Glutamatergic neuron (in vitro differentiated cells): ENCODE results near the gene TBC1D9B. TPM values are rescaled to one million over a fixed set of nuclear protein-coding genes. Genes with fewer than 3 reads are reported as not detected.

Experiments
- DNase-seq: peaks from one replicate; pipeline ENCODE4 v3.0.0; 2022
- H3K27ac Mint-ChIP-seq: one replicate; pipeline ENCODE4 v1.8.0; 2020; ENCODE audit warnings: mild to moderate bottlenecking, mixed read lengths, inconsistent platforms; ENCODE audit not compliant: unreplicated experiment
- H3K27me3 Mint-ChIP-seq: one replicate; pipeline ENCODE4 v1.8.0; 2020; ENCODE audit warnings: mild to moderate bottlenecking, moderate library complexity, mixed read lengths, inconsistent platforms; ENCODE audit not compliant: unreplicated experiment
- H3K36me3 Mint-ChIP-seq: one replicate; pipeline ENCODE4 v1.8.0; 2020; ENCODE audit warnings: mild to moderate bottlenecking, mixed read lengths, inconsistent platforms; ENCODE audit not compliant: unreplicated experiment
- H3K4me1 Mint-ChIP-seq: one replicate; pipeline ENCODE4 v1.8.0; 2020; ENCODE audit warnings: mild to moderate bottlenecking, low read depth, mixed read lengths, inconsistent platforms; ENCODE audit not compliant: unreplicated experiment
- H3K4me3 Mint-ChIP-seq: one replicate; pipeline ENCODE4 v1.8.0; 2020; ENCODE audit warnings: mild to moderate bottlenecking, mixed read lengths, inconsistent platforms; ENCODE audit not compliant: unreplicated experiment
- H3K9me3 Mint-ChIP-seq: one replicate; pipeline ENCODE4 v1.8.0; 2020; ENCODE audit warnings: mild to moderate bottlenecking, moderate library complexity, mixed read lengths, inconsistent platforms; ENCODE audit not compliant: unreplicated experiment
- CTCF ChIP-seq: fragments of 200-600 bp; sonication (generic); IDR thresholded peaks from one replicate; pipeline ENCODE4 v1.5.0; 2021; ENCODE audit not compliant: partially characterized antibody, unreplicated experiment
- total RNA-seq: library from RNA; stranded (reverse); fragmentation: NEBNext Ultra II Directional; extraction: Animal tissue kit (Norgen Biotek cat#: 25700); gene quantifications from one replicate; pipeline ENCODE4 v1.2.1, GENCODE V29; 2021; ENCODE audit not compliant: unreplicated experiment

TBC1D9B gene
- total RNA-seq, 1 donor from 2014 or later, result 81.8 TPM

DNA sequence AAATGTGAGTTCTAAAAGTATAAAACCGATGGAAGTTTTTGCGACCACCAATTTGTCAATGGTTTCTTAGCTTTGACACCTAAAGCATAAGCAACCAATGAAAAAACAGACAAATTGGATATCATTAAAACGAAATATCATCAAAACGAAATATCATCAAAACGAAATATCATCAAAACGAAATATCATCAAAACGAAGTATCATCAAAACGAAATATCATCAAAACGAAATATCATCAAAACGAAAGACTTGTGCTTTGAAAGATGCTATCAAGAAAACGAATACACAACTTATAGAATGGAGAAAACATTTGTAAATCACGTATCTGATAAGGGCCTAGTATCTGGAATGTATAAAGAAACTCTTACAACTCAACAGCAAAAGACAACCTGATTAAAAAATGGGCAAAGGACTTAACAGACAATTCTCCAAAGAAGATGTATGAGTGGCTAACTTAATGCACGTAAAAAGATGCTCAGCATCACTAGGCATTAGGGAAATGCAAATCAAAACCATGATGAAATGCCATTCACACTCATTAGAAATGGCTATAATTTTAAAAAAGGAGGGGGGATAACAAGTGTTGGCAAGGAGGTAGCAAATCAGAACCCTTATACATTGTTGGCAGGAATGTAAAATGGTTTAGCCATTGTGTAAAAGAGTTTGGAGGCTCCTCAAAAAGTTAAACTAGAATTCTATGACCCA is 29.4 kb upstream of the TBC1D9B start:
- TF ChIP-seq CTCF, result no peak
- peaks cover 17% of the 10 kb centered on the region for H3K36me3 Mint-ChIP-seq
- H3K27ac Mint-ChIP-seq, result no peak overlapping the region
- no peak overlapping the region for H3K4me3 Mint-ChIP-seq
- H3K27me3 Mint-ChIP-seq, result no peaks in the 10 kb centered on the region
- H3K9me3 Mint-ChIP-seq, result peaks cover 1% of the 10 kb centered on the region
- H3K4me1 Mint-ChIP-seq, result no peaks in the 10 kb centered on the region
- DNase-seq, result no peak

- no peak for DNase-seq
Measured at GRCh38 chr5:179930788-179931473, 23.2 kb upstream of the TBC1D9B start.

DNA sequence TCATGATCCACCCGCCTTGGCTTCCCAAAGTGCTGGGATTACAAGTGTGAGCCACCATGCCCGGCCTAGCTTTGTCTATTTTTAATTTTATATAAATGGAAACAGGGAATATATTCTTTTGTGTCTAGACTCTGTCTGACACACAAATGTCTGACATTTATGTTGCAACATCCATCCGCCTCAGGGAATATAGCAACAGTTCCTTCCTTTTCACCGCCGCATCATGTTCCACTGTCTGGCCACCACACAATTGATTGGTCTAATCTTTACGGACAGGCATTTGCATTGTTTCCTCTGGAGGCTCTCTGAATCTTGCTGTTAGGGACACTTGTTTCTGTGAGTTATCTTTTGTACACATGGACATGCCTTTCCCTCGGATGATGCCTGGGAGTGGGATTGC is 20.1 kb upstream of the TBC1D9B start:
- Mint-ChIP-seq H3K27me3 (peaks cover 3% of the 10 kb centered on the region), H3K36me3 (no peaks in the 10 kb centered on the region), H3K4me3 (no peak overlapping the region), H3K4me1 (no peaks in the 10 kb centered on the region), H3K27ac (no peak overlapping the region), H3K9me3 (peaks cover 6% of the 10 kb centered on the region)
- no peak for DNase-seq
- TF ChIP-seq CTCF, result no peak

More at GRCh38 chr5:179930788-179931473, 23.2 kb upstream of the TBC1D9B start:
- no peak for TF ChIP-seq CTCF
- peaks cover 3% of the 10 kb centered on the region for H3K27me3 Mint-ChIP-seq
- peaks cover 8% of the 10 kb centered on the region for H3K36me3 Mint-ChIP-seq
- H3K4me1 Mint-ChIP-seq, result no peaks in the 10 kb centered on the region
- H3K27ac Mint-ChIP-seq, result no peak overlapping the region
- H3K4me3 Mint-ChIP-seq, result no peak overlapping the region
- peaks cover 3% of the 10 kb centered on the region for H3K9me3 Mint-ChIP-seq

DNA sequence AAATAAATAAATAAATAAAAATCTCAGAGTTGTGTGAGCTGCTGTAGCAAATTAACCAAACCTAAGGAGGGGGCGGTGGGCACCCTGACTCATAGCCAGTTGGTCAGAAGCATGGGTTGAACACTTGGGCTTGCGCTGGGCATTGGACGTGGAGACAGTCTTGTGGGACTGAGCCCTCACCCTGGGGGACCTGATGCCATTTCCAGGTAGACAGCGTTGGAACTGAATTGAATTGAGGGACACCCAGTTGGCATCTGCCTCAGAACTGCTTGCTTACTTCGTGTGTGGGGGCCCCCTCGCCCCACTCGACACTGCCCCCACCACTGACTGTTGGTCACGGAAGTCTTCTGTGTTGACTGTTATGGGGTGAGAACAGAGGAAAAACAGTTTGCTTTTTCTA is 19.0 kb upstream of the TBC1D9B start:
- Mint-ChIP-seq H3K4me1 (no peaks in the 10 kb centered on the region), H3K36me3 (no peaks in the 10 kb centered on the region), H3K27ac (no peak overlapping the region), H3K4me3 (no peak overlapping the region), H3K27me3 (peaks cover 1% of the 10 kb centered on the region), H3K9me3 (peaks cover 6% of the 10 kb centered on the region)
- no peak for TF ChIP-seq CTCF
- no peak for DNase-seq

GRCh38 chr5:179923436-179923835 is 15.7 kb upstream of the TBC1D9B start:
- H3K27ac Mint-ChIP-seq, result no peak overlapping the region

More at GRCh38 chr5:179923436-179923835, 15.7 kb upstream of the TBC1D9B start:
- Mint-ChIP-seq H3K36me3 (no peaks in the 10 kb centered on the region), H3K4me1 (no peaks in the 10 kb centered on the region), H3K9me3 (peaks cover 6% of the 10 kb centered on the region), H3K4me3 (no peak overlapping the region), H3K27me3 (no peaks in the 10 kb centered on the region)
- DNase-seq, result no peak
- no peak for TF ChIP-seq CTCF
